SJSA1 (cell line): ENCODE results near the gene EHD4. TPM values are rescaled to one million over a fixed set of nuclear protein-coding genes. Genes with fewer than 3 reads are reported as not detected.

ENCODE experiments used
- DNase-seq, 2 experiments: peaks; one replicate each; pipeline ENCODE4 v3.0.0-alpha.2; 2015 to 2020; ENCODE audit warnings: low spot score in 2 of 2, low read depth in 1 of 2
- H3K27ac ChIP-seq: fragments of 250-450 bp; sonication (Bioruptor Pico); 2 replicates; pipeline ENCODE4 v1.5.1; 2020; ENCODE audit warnings: mild to moderate bottlenecking, moderate library complexity
- H3K27me3 ChIP-seq: fragments of 250-450 bp; sonication (Bioruptor Pico); replicated peaks from 2 replicates; pipeline ENCODE4 v1.5.1; 2020; ENCODE audit warnings: mild to moderate bottlenecking, moderate library complexity
- H3K36me3 ChIP-seq: fragments of 250-450 bp; sonication (Bioruptor Pico); 2 replicates; pipeline ENCODE4 v1.5.1; 2020; ENCODE audit warnings: mild to moderate bottlenecking
- H3K4me1 ChIP-seq: fragments of 250-450 bp; sonication (Bioruptor Pico); replicated peaks from 2 replicates; pipeline ENCODE4 v1.6.1; 2021; ENCODE audit warnings: mild to moderate bottlenecking
- H3K4me3 ChIP-seq: fragments of 250-450 bp; sonication (Bioruptor Pico); 2 replicates; pipeline ENCODE4 v1.5.1; 2020; ENCODE audit warnings: mild to moderate bottlenecking
- H3K9me3 ChIP-seq: fragments of 250-450 bp; sonication (Bioruptor Pico); replicated peaks from 2 replicates; pipeline ENCODE4 v1.5.1; 2020; ENCODE audit warnings: mild to moderate bottlenecking
- total RNA-seq: library from RNA; depleted of rRNA; stranded (reverse); fragments of >200 nt; shearing (Covaris generic); gene quantifications from 2 replicates; pipeline ENCODE4 v1.2.3, GENCODE V29; 2014

Gene EHD4
- total RNA-seq, 1 experiment from 2014 or later: 26.8 TPM

- Histone ChIP-seq H3K27ac (peak overlapping the region; percentile 8; the same call in 1 of the 2 replicates), H3K27me3 (no peaks in the 10 kb centered on the region), H3K4me3 (no peak overlapping the region), H3K4me1 (peaks cover 60% of the 10 kb centered on the region), H3K36me3 (peaks cover 31% of the 10 kb centered on the region), H3K9me3 (no peaks in the 10 kb centered on the region)
- no peak for DNase-seq
These were observed 44.8 kb downstream of the EHD4 start for GRCh38 chr15:41927536-41927935.

GRCh38 chr15:41926185-41927056 lies 45.9 kb downstream of the EHD4 start:
- H3K27me3 ChIP-seq: no peaks in the 10 kb centered on the region
- H3K27ac ChIP-seq: no peak overlapping the region
- peaks cover 67% of the 10 kb centered on the region for H3K4me1 ChIP-seq
- H3K9me3 ChIP-seq: no peaks in the 10 kb centered on the region
- no peak overlapping the region for H3K4me3 ChIP-seq
- no peak for DNase-seq
- peaks cover 37% of the 10 kb centered on the region for H3K36me3 ChIP-seq

GRCh38 chr15:41925086-41925608 lies 47.2 kb downstream of the EHD4 start:
- H3K36me3 ChIP-seq: peaks cover 37% of the 10 kb centered on the region
- no peak overlapping the region for H3K27ac ChIP-seq
- no peak for DNase-seq
- H3K4me3 ChIP-seq: no peak overlapping the region
- peaks cover 67% of the 10 kb centered on the region for H3K4me1 ChIP-seq
- H3K9me3 ChIP-seq: no peaks in the 10 kb centered on the region
- no peaks in the 10 kb centered on the region for H3K27me3 ChIP-seq

- Histone ChIP-seq H3K27ac (no peak overlapping the region), H3K4me1 (peaks cover 61% of the 10 kb centered on the region), H3K9me3 (no peaks in the 10 kb centered on the region), H3K36me3 (peaks cover 43% of the 10 kb centered on the region), H3K27me3 (no peaks in the 10 kb centered on the region), H3K4me3 (no peak overlapping the region)
- no peak for DNase-seq
These were observed 48.9 kb downstream of the EHD4 start for GRCh38 chr15:41923401-41923997.

GRCh38 chr15:41922353-41922752 lies 50.0 kb downstream of the EHD4 start:
- Histone ChIP-seq H3K36me3 (peaks cover 52% of the 10 kb centered on the region), H3K4me3 (no peak overlapping the region), H3K27ac (no peak overlapping the region), H3K9me3 (no peaks in the 10 kb centered on the region), H3K4me1 (peaks cover 60% of the 10 kb centered on the region), H3K27me3 (no peaks in the 10 kb centered on the region)
- no peak for DNase-seq

GRCh38 chr15:41921639-41922038 lies 50.7 kb downstream of the EHD4 start:
- peaks cover 49% of the 10 kb centered on the region for H3K36me3 ChIP-seq
- H3K27ac ChIP-seq: peak overlapping the region; percentile 29; the same call in 1 of the 2 replicates

GRCh38 chr15:41921167-41921566 lies 51.2 kb downstream of the EHD4 start:
- Histone ChIP-seq H3K4me1 (peaks cover 51% of the 10 kb centered on the region), H3K27me3 (no peaks in the 10 kb centered on the region), H3K27ac (peak overlapping the region; percentile 29; the same call in 1 of the 2 replicates), H3K36me3 (peaks cover 54% of the 10 kb centered on the region), H3K4me3 (no peak overlapping the region), H3K9me3 (no peaks in the 10 kb centered on the region)
- DNase-seq: peak; percentile 57 to 61

More at GRCh38 chr15:41921639-41922038, 50.7 kb downstream of the EHD4 start:
- no peak overlapping the region for H3K4me3 ChIP-seq
- no peaks in the 10 kb centered on the region for H3K27me3 ChIP-seq
- H3K9me3 ChIP-seq: no peaks in the 10 kb centered on the region
- DNase-seq: no peak
- H3K4me1 ChIP-seq: peaks cover 56% of the 10 kb centered on the region

- H3K27ac ChIP-seq: peak overlapping the region; percentile 11; the same call in 1 of the 2 replicates
These were observed 52.3 kb downstream of the EHD4 start for GRCh38 chr15:41919954-41920538.

GRCh38 chr15:41919201-41919820 lies 53.0 kb downstream of the EHD4 start:
- Histone ChIP-seq H3K4me1 (peaks cover 51% of the 10 kb centered on the region), H3K36me3 (peaks cover 58% of the 10 kb centered on the region), H3K27ac (no peak overlapping the region), H3K27me3 (no peaks in the 10 kb centered on the region), H3K9me3 (no peaks in the 10 kb centered on the region), H3K4me3 (no peak overlapping the region)
- DNase-seq: no peak

More at GRCh38 chr15:41919954-41920538, 52.3 kb downstream of the EHD4 start:
- Histone ChIP-seq H3K36me3 (peaks cover 60% of the 10 kb centered on the region), H3K4me3 (no peak overlapping the region), H3K4me1 (peaks cover 51% of the 10 kb centered on the region), H3K27me3 (no peaks in the 10 kb centered on the region), H3K9me3 (no peaks in the 10 kb centered on the region)
- DNase-seq: peak in 1 of 2 experiments; percentile 43

GRCh38 chr15:41918506-41919126 lies 53.7 kb downstream of the EHD4 start:
- Histone ChIP-seq H3K4me3 (no peak overlapping the region), H3K36me3 (peaks cover 59% of the 10 kb centered on the region), H3K27ac (no peak overlapping the region), H3K27me3 (no peaks in the 10 kb centered on the region), H3K9me3 (no peaks in the 10 kb centered on the region), H3K4me1 (peaks cover 51% of the 10 kb centered on the region)
- DNase-seq: no peak

GRCh38 chr15:41917767-41918430 lies 54.5 kb downstream of the EHD4 start:
- H3K4me1 ChIP-seq: peaks cover 51% of the 10 kb centered on the region
- no peak overlapping the region for H3K4me3 ChIP-seq
- peak; percentile 47 to 66 for DNase-seq
- H3K27ac ChIP-seq: peak overlapping the region; percentile 32
- H3K9me3 ChIP-seq: no peaks in the 10 kb centered on the region
- no peaks in the 10 kb centered on the region for H3K27me3 ChIP-seq
- H3K36me3 ChIP-seq: peaks cover 62% of the 10 kb centered on the region

- H3K9me3 ChIP-seq: no peaks in the 10 kb centered on the region
- no peak overlapping the region for H3K4me3 ChIP-seq
- H3K27me3 ChIP-seq: no peaks in the 10 kb centered on the region
- DNase-seq: no peak
- H3K36me3 ChIP-seq: peaks cover 76% of the 10 kb centered on the region
- no peak overlapping the region for H3K27ac ChIP-seq
- H3K4me1 ChIP-seq: peaks cover 27% of the 10 kb centered on the region
These were observed 56.9 kb downstream of the EHD4 start for GRCh38 chr15:41915255-41915994.
